Activated T-cell treated with anti-CD3 and anti-CD28 coated beads for 4 hours (primary cell): ENCODE measurements around the gene THY1.
"Not testable (repeated sequence)": the region's sequence is repeated elsewhere in the genome, so short reads cannot be mapped to it uniquely, and the experiment has no call there.

Source experiments
- DNase-seq: peaks from one replicate; pipeline ENCODE4 v3.0.0-alpha.2; 2020

Gene THY1

DNA sequence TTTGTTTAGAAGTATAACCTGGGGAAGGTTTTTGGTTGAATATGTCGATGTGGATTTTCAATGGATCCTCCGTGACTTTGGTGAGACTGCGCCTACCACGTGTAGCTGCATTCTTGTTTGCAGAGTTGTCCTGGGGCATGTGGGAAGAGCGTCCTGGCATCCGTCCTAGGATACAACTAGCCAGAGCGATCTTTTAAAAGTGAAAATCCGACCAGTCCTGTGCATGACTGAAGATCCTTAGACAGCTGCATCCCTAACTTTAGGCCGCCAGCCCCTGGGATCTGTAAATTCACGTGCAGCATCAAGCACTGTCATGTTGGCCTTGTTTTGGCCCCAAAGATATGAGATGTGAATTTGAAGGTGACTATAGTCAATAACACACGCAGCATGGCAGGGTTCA is 22.4 kb upstream of the THY1 start:
- no peak for DNase-seq

GRCh38 chr11:119441898-119442243 is 18.9 kb upstream of the THY1 start:
- DNase-seq: no peak

DNA sequence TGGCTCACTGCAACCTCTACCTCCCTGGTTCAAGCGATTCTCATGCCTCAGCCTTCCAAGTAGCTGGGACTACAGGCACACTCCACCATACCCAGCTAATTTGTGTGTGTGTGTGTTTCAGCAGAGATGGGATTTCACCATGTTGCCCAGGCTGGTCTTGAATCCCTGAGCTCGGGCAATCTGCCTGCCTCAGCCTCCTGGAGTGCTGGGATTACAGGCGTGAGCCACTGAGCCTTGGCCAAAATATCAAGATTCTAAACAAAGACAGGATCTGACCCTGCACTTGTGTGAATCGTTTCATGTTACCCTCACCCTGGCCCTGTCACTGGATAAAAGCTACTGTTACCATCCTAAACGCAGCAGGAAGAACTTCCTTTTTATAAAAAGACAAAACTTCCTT is 15.6 kb upstream of the THY1 start:
- no peak for DNase-seq

DNA sequence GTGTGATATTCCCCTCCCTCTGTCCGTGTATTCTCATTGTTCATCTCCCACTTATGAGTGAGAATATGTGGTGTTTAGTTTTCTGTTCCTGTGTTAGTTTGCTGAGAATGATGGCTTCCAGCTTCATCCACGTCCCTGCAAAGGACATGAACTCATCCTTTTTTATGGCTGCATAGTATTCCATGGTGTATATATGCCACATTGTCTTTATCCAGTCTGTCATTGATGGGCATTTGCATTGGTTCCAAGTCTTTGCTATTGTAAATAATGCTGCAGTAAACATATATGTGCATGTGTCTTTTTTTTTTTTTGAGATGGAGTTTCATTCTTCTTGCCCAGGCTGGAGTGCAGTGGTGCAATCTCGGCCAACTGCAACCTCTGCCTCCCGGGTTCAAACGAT is 14.5 kb upstream of the THY1 start:
- DNase-seq: not testable (repeated sequence)

GRCh38 chr11:119436711-119437110 is 13.7 kb upstream of the THY1 start:
- no peak for DNase-seq

DNA sequence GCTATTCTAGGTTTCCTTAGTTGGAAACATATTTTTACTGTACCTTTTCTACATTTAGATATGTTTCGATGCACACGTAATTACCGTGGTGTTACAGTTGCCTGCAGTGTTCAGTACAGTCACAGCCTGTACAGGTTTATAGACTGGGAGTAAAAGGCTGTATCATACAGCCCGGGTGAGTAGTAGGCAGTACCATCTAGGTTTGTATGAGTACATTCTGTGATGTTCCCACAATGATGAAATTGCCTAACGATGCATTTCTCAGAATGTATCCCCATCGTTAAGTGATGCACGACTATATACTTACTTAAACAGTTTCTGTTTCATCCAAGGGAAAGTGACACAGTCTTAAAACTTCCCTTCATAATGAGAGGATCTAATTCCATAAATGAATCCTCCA is 13.1 kb upstream of the THY1 start:
- no peak for DNase-seq

DNA sequence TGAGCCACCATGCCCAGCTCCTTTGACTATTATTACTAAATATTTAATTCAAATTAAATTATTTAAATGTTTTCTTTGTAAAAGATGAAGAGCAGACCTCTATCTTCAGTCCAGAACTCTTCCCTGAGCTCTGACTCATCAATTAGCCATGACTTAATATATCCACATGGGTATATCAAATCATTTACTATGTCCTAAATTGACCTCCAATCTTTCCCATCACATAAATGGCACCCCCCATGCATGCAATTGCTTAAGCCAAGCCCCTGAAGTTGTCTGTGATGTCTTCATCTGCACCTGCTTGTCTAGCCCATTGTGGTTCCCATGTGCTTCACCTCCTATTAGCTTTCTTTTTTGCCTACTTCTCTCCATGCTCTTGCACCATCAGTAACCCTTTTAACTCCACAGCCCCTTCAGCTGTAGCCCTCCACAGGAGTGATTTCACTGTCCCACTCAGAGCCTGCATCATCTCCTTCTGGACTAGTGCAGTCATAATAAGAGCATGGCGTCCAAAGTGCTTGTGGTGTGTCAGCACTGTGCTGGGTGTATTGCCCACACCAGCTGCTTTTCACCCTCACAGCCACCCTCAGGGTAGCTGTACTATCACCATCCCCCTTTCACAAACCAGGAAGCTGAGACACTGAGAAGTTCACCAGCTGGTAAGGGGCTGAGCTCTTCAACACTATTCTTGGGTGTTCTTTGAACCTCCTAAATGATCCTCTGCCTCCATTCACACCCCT is 11.8 kb upstream of the THY1 start:
- no peak for DNase-seq

DNA sequence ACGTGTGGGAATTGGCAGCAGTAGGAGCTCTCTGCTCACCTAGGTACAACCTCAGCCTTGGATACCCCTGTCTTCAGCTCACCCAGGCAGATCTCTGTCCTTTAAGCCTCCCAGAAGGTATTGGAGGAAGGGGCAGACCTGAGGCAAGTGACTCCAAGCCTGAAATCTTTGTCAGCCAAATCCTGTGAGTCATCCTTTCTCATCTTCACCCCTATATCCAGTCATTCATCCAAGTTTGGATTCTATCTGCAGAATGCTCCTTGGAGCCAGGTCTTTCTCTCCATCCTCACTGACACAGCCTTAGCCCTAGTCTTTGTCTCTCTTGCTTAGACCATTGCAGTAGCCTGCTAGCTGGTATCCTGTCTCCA is 10.4 kb upstream of the THY1 start:
- DNase-seq: no peak

DNA sequence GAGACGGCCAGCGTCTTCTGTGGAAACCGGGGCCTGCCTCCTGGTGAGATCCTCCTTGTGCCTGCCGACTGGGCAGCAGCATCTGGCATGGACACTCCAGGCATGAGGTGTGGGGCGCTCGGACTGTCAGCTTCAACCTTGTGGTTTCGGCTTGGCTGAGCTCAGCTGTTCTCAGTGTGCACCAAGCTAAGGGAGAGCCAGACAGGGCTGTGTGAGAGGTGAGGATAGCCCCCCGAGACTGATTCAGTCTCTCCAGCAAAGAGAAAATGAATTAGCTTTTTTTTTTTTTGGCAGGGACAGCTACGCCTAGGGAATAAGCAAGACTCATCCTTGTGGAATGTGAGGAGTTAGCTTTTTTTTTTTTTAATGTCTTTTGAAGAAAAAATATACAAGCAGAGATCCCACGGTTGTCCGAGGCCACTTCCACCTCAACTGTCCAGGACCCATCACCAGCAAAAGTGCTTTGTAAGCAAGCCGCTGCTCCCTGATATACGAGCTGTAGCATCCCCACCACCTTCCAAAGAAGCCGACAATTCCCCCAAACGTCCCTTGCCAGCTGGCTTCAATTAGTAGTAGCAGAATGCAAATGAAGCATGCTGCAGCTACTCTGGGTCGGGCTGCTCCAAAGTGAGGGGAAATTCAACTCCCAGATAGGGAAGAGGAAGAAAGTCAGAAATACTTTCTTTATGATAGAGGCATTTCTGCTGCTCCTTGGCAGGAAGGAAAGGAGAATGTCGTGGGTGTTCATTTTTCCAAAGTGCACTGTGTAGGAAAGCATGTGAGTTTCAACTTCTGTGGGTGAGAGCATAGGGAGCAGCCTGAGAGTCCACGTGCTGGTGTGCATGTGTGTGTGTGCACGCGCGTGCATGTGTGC is 9.7 kb upstream of the THY1 start:
- no peak for DNase-seq

DNA sequence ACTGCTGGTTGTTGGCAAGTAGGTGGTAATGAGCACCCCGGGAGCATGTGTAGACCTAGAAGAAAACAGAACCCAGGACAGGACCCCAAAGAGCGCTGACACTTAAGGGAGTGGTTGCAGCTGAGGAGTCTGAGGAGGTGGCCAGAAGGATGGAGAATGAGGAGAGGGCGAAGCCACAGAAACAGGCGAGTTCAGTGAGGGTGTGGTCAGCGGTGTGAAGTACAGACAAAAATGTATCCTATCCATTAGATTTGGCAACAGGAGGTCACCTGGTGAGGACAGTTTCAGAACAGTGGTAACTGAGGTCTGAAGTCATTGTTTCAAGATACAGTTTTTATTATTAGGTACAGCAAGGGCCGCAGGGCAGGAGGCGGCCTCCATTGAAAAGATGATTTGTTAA is 8.6 kb upstream of the THY1 start:
- no peak for DNase-seq

DNA sequence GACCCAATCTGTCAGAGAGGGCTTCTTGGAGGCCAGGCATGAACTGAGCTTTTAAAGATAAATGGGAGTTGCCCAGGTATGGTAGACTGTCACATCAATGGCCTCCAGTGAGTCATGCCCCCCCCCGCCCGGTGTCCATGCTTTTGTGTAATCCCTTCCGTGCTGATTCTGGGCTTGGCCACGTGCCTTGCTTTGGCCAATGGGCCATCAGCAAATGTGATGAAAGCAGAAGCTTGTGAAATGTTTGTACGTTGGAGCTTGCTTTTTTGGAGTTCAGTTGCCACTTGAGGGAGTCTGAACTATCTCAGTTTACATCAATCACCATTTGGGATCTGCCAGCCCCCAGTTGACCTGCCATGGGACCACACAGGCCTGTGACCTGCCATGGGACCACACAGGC is 4.3 kb upstream of the THY1 start:
- DNase-seq: no peak

- DNase-seq: no peak
Measured at GRCh38 chr11:119426142-119426541, 3.2 kb upstream of the THY1 start.

- no peak for DNase-seq
Measured at GRCh38 chr11:119424775-119425174, 1.8 kb upstream of the THY1 start.

- no peak for DNase-seq
Measured at GRCh38 chr11:119424276-119424675, 1.3 kb upstream of the THY1 start.

DNA sequence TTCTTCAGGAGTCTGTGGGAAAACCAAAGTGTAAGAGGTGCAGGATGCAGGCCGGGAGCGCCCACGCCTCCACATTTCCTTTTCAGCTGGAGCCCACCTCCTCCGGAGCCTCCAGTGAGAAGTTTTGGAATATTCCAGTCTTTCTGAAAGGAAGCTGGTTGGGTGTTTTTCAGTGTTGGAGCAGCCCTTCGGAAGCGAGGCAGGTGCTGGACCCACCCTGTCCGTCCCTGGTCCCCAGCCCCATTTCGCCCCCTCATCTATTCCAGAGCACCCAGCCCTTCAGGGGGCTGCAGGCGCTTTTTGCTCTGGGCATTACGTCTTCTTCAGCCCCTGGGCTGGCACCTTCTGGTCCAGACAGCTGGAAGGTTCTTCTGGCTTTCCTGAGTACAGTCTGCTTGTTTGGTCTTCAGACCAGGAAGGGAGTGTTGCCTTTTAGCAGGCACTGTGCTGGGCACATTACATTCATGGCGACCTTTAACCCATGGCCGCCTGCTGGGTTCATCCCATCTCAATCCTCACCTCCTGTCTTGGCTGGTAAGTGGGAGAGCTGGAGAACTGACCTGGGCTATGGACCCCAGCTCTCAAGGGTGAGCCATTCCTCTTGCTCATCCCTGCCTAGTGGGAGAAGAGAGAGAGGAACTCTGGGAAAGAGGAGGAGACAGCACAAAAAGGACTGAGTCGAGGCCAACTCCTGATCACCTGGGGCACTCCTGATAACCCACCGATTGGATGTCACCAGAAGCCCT is 710 bp upstream of the THY1 start:
- no peak for DNase-seq

GRCh38 chr11:119421941-119422808 is 797 bp downstream of the THY1 start:
- no peak for DNase-seq

DNA sequence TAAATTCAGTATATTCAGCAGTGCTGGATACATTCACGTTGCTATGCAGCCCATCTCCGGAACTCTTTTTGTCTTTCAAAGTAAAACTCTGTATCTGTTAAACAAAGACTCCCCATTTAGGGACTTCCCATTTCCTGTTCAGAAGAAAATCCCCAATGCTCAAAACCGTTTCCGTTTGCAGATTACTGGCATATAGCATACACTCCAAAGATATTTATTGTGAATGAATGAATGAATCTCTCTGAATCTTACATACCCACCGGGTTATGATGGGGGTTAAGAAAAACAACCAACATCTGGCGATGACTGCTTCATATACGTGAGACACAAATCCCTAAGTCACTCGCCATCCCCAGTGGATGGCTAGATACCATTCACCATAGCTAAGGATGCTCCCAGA is 1.6 kb downstream of the THY1 start:
- DNase-seq: no peak

GRCh38 chr11:119420631-119421030 is 2.3 kb downstream of the THY1 start:
- no peak for DNase-seq

- no peak for DNase-seq
Measured at GRCh38 chr11:119419834-119420492, 3.0 kb downstream of the THY1 start.

- no peak for DNase-seq
Measured at GRCh38 chr11:119419246-119419645, 3.7 kb downstream of the THY1 start.

DNA sequence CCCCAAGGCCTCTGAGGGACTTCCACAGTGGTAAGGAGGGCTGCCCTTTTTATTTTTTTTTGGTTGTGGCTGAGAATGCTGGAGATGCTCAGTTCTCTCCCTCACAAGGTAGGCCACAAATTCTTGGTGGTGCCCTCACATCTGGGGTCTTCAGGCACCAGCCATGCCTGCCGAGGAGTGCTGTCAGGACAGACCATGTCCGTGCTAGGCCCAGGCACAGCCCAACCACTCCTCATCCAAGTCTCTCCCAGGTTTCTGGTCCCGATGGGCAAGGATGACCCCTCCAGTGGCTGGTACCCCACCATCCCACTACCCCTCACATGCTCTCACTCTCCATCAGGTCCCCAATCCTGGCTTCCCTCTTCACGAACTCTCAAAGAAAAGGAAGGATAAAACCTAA is 4.2 kb downstream of the THY1 start:
- DNase-seq: no peak
